HEK293 (cell line): ENCODE results near the gene TNFRSF1A.
A peak's percentile ranks its signal among the peaks of the same experiment; 100 is the strongest.

Source experiments
- CTCF ChIA-PET: fragments of 350-600 bp; formaldehyde crosslinking; extraction: SDS; loops from one replicate; lab custom pipeline; 2021; ENCODE audit warnings: antibody characterized with exemption; lab: Yijun Ruan, JAX
- POLR2A ChIA-PET: fragments of 300-600 bp; formaldehyde crosslinking; extraction: SDS; loops from one replicate; lab custom pipeline; 2020; ENCODE audit warnings: antibody characterized with exemption, inconsistent platforms; lab: Yijun Ruan, JAX
- H3K27ac ChIP-seq: fragments of 200-500 bp; sonication (Bioruptor generic); 2 replicates; pipeline ENCODE4 v1.5.1; 2014; ENCODE audit warnings: low read depth, low read length, control low read depth, inconsistent platforms; ENCODE audit errors: extremely low read depth
- H3K36me3 ChIP-seq, 2 experiments: fragments of 200-500 bp in 1 of 2; sonication (Bioruptor generic) in 1 of 2; 1 replicate in 1 of 2; 2 replicates in 1 of 2; pipeline ENCODE4 v1.5.1; 2014 to 2017; ENCODE audit warnings: inconsistent platforms in 2 of 2, low read length in 2 of 2; ENCODE audit not compliant: control insufficient read depth in 2 of 2, insufficient read depth in 1 of 2
- H3K4me1 ChIP-seq: fragments of 200-500 bp; sonication (Bioruptor generic); 2 replicates; pipeline ENCODE4 v1.5.1; 2014; ENCODE audit warnings: mild to moderate bottlenecking, low read length, inconsistent platforms; ENCODE audit not compliant: control insufficient read depth, insufficient read depth
- H3K4me3 ChIP-seq: 2 replicates; pipeline ENCODE4 v1.5.1; 2011; ENCODE audit warnings: low read depth, mild to moderate bottlenecking, control low read depth, low read length, moderate library complexity
- H3K9me3 ChIP-seq: fragments of 200-500 bp; sonication (Bioruptor generic); 2 replicates; pipeline ENCODE4 v1.5.1; 2014; ENCODE audit warnings: low read depth, low read length, inconsistent platforms; ENCODE audit not compliant: control insufficient read depth, insufficient read depth
- SCRT2 ChIP-seq: fragments of 450-650 bp; formaldehyde crosslinking; IDR thresholded peaks from 2 replicates; pipeline ENCODE4 v1.5.1; 2016; ENCODE audit warnings: missing biosample characterization, missing genetic modification characterization
- YY2 ChIP-seq: fragments of 450-650 bp; formaldehyde crosslinking; IDR thresholded peaks from 2 replicates; pipeline ENCODE4 v1.5.1; 2016; ENCODE audit warnings: missing biosample characterization, missing genetic modification characterization
- ZBTB17 ChIP-seq: fragments of 450-650 bp; formaldehyde crosslinking; IDR thresholded peaks from 2 replicates; pipeline ENCODE4 v1.5.1; 2016; ENCODE audit warnings: missing biosample characterization, missing genetic modification characterization
- ZFP41 ChIP-seq: fragments of 450-650 bp; formaldehyde crosslinking; IDR thresholded peaks from 2 replicates; pipeline ENCODE4 v1.5.1; 2016; ENCODE audit warnings: missing biosample characterization, missing genetic modification characterization, borderline replicate concordance
- ZNF174 ChIP-seq: fragments of 450-650 bp; formaldehyde crosslinking; IDR thresholded peaks from 2 replicates; pipeline ENCODE4 v1.5.0; 2017; ENCODE audit warnings: missing biosample characterization, mild to moderate bottlenecking, missing genetic modification characterization
- ZNF211 ChIP-seq: fragments of 450-650 bp; formaldehyde crosslinking; IDR thresholded peaks from 2 replicates; pipeline ENCODE4 v1.5.1; 2016; ENCODE audit warnings: low read depth, missing biosample characterization, missing genetic modification characterization
- ZNF280D ChIP-seq: fragments of 450-650 bp; formaldehyde crosslinking; IDR thresholded peaks from 2 replicates; pipeline ENCODE4 v1.5.1; 2016; ENCODE audit warnings: missing biosample characterization, missing genetic modification characterization
- ZNF311 ChIP-seq: fragments of 450-650 bp; formaldehyde crosslinking; IDR thresholded peaks from 2 replicates; pipeline ENCODE4 v1.5.1; 2017; ENCODE audit warnings: missing biosample characterization, missing genetic modification characterization, borderline replicate concordance
- ZNF366 ChIP-seq: fragments of 450-650 bp; formaldehyde crosslinking; conservative IDR thresholded peaks from 2 replicates; pipeline ENCODE4 v1.5.1; 2016; ENCODE audit warnings: missing biosample characterization, missing genetic modification characterization
- ZNF394 ChIP-seq: fragments of 450-650 bp; formaldehyde crosslinking; IDR thresholded peaks from 2 replicates; pipeline ENCODE4 v1.5.1; 2016; ENCODE audit warnings: missing biosample characterization, missing genetic modification characterization, mild to moderate bottlenecking, moderate library complexity, borderline replicate concordance
- ZNF654 ChIP-seq: fragments of 450-650 bp; formaldehyde crosslinking; IDR thresholded peaks from 2 replicates; pipeline ENCODE4 v1.5.1; 2016; ENCODE audit warnings: low read depth, missing biosample characterization, missing genetic modification characterization
- ZNF76 ChIP-seq: fragments of 450-650 bp; formaldehyde crosslinking; IDR thresholded peaks from 2 replicates; pipeline ENCODE4; 2016; ENCODE audit warnings: low read depth, missing biosample characterization, missing genetic modification characterization, borderline replicate concordance
- TF ChIP-seq, protein P1 (sequence below): fragments of 450-650 bp; formaldehyde crosslinking; conservative IDR thresholded peaks from 2 replicates; pipeline ENCODE4 v1.5.1; 2016; ENCODE audit warnings: low read depth, missing biosample characterization, missing genetic modification characterization
- TF ChIP-seq, protein P2 (sequence below): fragments of 450-650 bp; formaldehyde crosslinking; IDR thresholded peaks from 2 replicates; pipeline ENCODE4 v1.5.1; 2017; ENCODE audit warnings: missing biosample characterization, missing genetic modification characterization
- TF ChIP-seq, protein P3 (sequence below): fragments of 450-650 bp; formaldehyde crosslinking; conservative IDR thresholded peaks from 2 replicates; pipeline ENCODE4 v1.5.1; 2016; ENCODE audit warnings: low read depth, missing biosample characterization, missing genetic modification characterization

The TNFRSF1A gene

DNA sequence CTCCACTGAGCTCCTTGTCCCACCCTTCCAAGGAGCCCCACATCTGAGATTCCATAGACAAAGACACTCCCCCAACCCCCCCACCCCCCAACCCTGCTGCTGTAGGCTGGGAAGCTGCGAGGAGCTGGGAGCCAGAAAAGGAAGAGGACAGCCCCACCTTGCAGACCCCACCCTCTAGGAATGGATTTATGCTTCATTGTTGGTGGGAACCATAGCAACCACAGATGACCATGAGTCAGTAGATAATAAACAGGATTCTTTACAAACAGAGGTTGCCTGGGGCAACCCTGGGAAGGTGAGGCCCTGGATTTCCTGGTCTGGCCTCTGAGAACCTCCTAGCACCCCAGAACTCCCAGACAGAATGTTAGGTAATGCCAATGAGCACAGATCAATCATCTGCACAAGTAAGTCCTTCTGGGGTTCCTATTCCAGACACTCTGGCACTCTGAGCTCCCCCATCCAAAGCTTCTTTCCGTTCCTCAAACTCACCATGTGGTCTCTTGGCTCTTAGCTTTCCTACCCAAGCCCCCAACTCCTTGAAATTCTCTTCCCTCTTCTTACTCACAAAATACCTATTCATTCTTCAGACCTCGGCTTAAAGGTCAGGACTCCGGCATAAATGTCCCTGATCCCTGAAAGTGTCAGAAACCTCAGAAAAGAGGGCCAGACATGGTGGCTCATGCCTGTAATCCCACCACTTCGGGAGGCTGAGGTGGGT lies 46.6 kb downstream of the TNFRSF1A start:
- POLR2A ChIA-PET: interaction anchor here (1.0 kb wide), 1 partner anchor 76 kb away, joined by 3 read pairs; no protein-coding TSS in a partner anchor
- Histone ChIP-seq H3K36me3 (no peaks in the 10 kb centered on the region), H3K4me1 (0 out of 2 replicates have a peak, but pooled peaks cover 3% of the 10 kb centered on the region), H3K4me3 (no peak overlapping the region), H3K9me3 (no peaks in the 10 kb centered on the region), H3K27ac (no peak overlapping the region)
- TF ChIP-seq SCRT2 (tag by site-specific recombination) (no peak), ZNF394 (tag by site-specific recombination) (no peak), ZBTB17 (tag by site-specific recombination) (0 out of 2 replicates have a peak, but pooled peaks have one; percentile 8), ZNF654 (tag by site-specific recombination) (no peak), ZNF311 (tag by site-specific recombination) (no peak), ZNF280D (tag by site-specific recombination) (no peak), ZNF76 (tag by site-specific recombination) (no peak)
- CTCF ChIA-PET: interaction anchor here (0.6 to 2.3 kb wide), 3 partner anchors 9 to 306 kb away, joined by 3 to 10 read pairs (median 5); no protein-coding TSS in a partner anchor

DNA sequence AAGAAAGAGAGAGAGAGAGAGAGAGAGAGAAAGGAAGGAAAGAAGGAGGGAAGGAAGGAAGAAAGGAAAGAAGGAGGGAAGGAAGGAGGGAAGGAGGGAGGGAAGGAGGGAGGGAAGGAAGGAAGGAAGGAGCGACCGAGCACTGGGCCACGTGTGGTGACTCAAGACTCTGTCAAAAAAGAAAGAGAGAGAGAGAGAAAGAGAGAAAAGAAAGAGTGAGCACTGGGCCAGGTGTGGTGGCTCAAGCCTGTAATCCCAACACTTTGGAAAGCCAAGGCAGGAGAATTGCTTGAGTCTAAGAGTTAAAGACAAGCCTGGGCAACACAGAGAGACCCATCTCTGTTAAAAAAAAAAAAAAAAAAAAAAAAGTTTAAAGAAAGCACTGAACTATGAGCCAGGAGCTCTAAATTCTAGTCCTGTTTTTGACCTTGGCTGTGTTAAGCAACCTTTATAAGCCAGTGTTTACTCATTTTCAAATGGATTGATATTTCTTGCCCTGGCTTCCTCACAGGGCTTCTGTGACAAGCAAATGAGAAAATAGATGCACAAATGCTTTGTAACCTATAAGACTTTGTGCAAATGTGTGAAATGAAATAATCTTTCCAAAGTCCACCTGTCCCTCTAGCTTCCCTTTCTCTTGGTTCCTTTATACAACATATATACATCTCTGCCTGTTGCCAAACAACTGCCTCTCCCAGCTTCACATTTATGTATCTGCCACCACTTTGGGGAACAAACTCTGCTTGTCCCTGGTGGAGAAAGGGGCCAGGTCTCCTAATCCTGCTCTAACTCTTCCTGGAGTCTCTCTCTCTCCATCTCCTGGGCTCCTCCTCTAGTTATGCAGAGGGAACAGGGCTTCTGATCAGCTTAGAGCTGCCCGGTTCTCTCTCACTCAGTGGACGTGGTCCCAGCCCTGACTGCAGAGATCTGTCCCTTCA lies 47.5 kb downstream of the TNFRSF1A start:
- Histone ChIP-seq H3K27ac (no peak overlapping the region), H3K4me3 (no peak overlapping the region), H3K4me1 (0 out of 2 replicates have a peak, but pooled peaks cover 3% of the 10 kb centered on the region), H3K36me3 (no peaks in the 10 kb centered on the region), H3K9me3 (no peaks in the 10 kb centered on the region)
- ChIA-PET CTCF (interaction anchor here (0.6 to 2.3 kb wide), 4 partner anchors 8 to 306 kb away, joined by 3 to 11 read pairs (median 8); no protein-coding TSS in a partner anchor), POLR2A (interaction anchor here (0.7 to 1.0 kb wide), 2 partner anchors 76 to 94 kb away, joined by 3 to 10 read pairs; no protein-coding TSS in a partner anchor)
- TF ChIP-seq ZNF366 (tag by site-specific recombination) (peak; percentile 98), ZFP41 (tag by site-specific recombination) (no peak), YY2 (tag by site-specific recombination) (no peak), ZNF211 (tag by site-specific recombination) (no peak), ZNF174 (tag by site-specific recombination) (no peak)
- TF ChIP-seq, protein P1, sequence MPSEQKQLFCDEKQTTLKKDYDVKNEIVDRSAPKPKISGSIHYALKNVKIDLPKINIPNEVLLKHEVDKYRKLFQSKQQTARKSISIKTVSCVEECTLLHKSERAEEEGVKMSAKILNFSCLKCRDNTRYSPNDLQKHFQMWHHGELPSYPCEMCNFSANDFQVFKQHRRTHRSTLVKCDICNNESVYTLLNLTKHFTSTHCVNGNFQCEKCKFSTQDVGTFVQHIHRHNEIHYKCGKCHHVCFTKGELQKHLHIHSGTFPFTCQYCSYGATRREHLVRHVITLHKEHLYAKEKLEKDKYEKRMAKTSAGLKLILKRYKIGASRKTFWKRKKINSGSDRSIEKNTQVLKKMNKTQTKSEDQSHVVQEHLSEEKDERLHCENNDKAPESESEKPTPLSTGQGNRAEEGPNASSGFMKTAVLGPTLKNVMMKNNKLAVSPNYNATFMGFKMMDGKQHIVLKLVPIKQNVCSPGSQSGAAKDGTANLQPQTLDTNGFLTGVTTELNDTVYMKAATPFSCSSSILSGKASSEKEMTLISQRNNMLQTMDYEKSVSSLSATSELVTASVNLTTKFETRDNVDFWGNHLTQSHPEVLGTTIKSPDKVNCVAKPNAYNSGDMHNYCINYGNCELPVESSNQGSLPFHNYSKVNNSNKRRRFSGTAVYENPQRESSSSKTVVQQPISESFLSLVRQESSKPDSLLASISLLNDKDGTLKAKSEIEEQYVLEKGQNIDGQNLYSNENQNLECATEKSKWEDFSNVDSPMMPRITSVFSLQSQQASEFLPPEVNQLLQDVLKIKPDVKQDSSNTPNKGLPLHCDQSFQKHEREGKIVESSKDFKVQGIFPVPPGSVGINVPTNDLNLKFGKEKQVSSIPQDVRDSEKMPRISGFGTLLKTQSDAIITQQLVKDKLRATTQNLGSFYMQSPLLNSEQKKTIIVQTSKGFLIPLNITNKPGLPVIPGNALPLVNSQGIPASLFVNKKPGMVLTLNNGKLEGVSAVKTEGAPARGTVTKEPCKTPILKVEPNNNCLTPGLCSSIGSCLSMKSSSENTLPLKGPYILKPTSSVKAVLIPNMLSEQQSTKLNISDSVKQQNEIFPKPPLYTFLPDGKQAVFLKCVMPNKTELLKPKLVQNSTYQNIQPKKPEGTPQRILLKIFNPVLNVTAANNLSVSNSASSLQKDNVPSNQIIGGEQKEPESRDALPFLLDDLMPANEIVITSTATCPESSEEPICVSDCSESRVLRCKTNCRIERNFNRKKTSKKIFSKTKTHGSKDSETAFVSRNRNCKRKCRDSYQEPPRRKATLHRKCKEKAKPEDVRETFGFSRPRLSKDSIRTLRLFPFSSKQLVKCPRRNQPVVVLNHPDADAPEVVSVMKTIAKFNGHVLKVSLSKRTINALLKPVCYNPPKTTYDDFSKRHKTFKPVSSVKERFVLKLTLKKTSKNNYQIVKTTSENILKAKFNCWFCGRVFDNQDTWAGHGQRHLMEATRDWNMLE: no peak
- TF ChIP-seq, protein P2, sequence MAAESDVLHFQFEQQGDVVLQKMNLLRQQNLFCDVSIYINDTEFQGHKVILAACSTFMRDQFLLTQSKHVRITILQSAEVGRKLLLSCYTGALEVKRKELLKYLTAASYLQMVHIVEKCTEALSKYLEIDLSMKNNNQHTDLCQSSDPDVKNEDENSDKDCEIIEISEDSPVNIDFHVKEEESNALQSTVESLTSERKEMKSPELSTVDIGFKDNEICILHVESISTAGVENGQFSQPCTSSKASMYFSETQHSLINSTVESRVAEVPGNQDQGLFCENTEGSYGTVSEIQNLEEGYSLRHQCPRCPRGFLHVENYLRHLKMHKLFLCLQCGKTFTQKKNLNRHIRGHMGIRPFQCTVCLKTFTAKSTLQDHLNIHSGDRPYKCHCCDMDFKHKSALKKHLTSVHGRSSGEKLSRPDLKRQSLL: no peak
- TF ChIP-seq, protein P3, sequence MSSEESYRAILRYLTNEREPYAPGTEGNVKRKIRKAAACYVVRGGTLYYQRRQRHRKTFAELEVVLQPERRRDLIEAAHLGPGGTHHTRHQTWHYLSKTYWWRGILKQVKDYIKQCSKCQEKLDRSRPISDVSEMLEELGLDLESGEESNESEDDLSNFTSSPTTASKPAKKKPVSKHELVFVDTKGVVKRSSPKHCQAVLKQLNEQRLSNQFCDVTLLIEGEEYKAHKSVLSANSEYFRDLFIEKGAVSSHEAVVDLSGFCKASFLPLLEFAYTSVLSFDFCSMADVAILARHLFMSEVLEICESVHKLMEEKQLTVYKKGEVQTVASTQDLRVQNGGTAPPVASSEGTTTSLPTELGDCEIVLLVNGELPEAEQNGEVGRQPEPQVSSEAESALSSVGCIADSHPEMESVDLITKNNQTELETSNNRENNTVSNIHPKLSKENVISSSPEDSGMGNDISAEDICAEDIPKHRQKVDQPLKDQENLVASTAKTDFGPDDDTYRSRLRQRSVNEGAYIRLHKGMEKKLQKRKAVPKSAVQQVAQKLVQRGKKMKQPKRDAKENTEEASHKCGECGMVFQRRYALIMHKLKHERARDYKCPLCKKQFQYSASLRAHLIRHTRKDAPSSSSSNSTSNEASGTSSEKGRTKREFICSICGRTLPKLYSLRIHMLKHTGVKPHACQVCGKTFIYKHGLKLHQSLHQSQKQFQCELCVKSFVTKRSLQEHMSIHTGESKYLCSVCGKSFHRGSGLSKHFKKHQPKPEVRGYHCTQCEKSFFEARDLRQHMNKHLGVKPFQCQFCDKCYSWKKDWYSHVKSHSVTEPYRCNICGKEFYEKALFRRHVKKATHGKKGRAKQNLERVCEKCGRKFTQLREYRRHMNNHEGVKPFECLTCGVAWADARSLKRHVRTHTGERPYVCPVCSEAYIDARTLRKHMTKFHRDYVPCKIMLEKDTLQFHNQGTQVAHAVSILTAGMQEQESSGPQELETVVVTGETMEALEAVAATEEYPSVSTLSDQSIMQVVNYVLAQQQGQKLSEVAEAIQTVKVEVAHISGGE (tag by site-specific recombination): no peak
